ENCODE data around the gene TMEM229A. TPM values are rescaled to one million over a fixed set of nuclear protein-coding genes. Genes with fewer than 3 reads are reported as not detected.
A peak's percentile ranks its signal among the peaks of the same experiment; 100 is the strongest.

TMEM229A gene
- total and polyA plus RNA-seq, 9 of the 15 experiments (the other 6 are each of a cell fraction or from before 2014, with no cell fraction given) = not detected

DNA sequence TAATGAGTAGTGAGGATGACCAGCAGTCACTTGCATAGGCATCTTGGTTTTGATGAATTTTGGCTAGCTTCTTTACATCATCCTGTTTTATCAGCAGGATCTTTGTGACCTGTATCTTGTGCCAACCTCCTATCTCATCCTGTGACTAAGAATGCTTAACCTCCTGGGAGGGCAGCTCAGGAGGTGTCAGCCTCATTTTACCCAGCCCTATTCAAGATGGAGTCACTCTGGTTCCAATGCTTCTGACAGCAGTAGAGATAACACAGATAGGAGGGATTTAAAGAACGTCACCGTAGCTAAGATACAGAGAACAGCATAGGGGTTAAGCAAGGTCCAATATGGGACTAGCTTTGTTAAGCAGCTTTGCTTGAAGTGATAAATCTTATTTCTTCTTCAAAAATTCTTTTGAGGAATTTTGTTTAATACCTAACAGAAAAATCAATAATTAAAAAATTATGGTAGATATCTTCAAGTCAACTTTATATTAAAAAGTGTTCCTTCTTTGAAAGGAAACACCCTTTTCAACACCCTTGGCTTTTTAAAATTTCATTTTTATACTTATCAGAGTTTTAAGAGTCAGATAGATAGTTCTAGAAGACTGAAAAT is 39.9 kb downstream of the TMEM229A start (continued):
- TF ChIP-seq RBM22 (IDR thresholded peaks at IDR 0.05; ENCODE audit: low read depth, low read length, poor library complexity, severe bottlenecking) (no peak), RCOR1 (IDR thresholded peaks at IDR 0.05; ENCODE audit: borderline replicate concordance in 1 of 2, low read depth in 2 of 2, low read length in 2 of 2) (no peak), CBFB (CRISPR knock-in tag; IDR thresholded peaks at IDR 0.05) (no peak), E2F3 (CRISPR knock-in tag; IDR thresholded peaks at IDR 0.05) (peak; percentile 97), KLF6 (CRISPR knock-in tag; IDR thresholded peaks at IDR 0.05; ENCODE audit: borderline replicate concordance) (peak; percentile 100), SMARCE1 (IDR thresholded peaks at IDR 0.05) (no peak), TARDBP (IDR thresholded peaks at IDR 0.05) (no peak), EWSR1 (IDR thresholded peaks at IDR 0.05; ENCODE audit: borderline replicate concordance, low read depth, partially characterized antibody) (no peak), NELFE (IDR thresholded peaks at IDR 0.05; ENCODE audit: insufficient read depth, insufficient read length) (no peak), NFYB (IDR thresholded peaks at IDR 0.05; ENCODE audit: extremely low read depth, insufficient read length) (no peak), PHF21A (IDR thresholded peaks at IDR 0.05; ENCODE audit: borderline replicate concordance, low read depth) (no peak), SMARCC2 (IDR thresholded peaks at IDR 0.05; ENCODE audit: low read depth) (no peak), PPARD (CRISPR knock-in tag; IDR thresholded peaks at IDR 0.05) (no peak), EP400 (IDR thresholded peaks at IDR 0.05) (no peak), YBX1 (IDR thresholded peaks at IDR 0.05) (no peak), BCL6 (CRISPR knock-in tag; IDR thresholded peaks at IDR 0.05) (peak; percentile 95), SUPT5H (IDR thresholded peaks at IDR 0.05) (no peak), NCOR1 (IDR thresholded peaks at IDR 0.05) (no peak), XRCC3 (IDR thresholded peaks at IDR 0.05) (no peak), ZNF436 (CRISPR knock-in tag; IDR thresholded peaks at IDR 0.05) (no peak), GATA2 (CRISPR knock-in tag; IDR thresholded peaks at IDR 0.05) (no peak), GABPB2 (CRISPR knock-in tag; conservative IDR thresholded peaks at IDR 0.05) (no peak), ZNF311 (CRISPR knock-in tag; IDR thresholded peaks at IDR 0.05) (no peak), C11orf30 (IDR thresholded peaks at IDR 0.05; ENCODE audit: low read depth) (no peak), XRCC4 (IDR thresholded peaks at IDR 0.05; ENCODE audit: extremely low read depth, insufficient read depth, insufficient read length) (no peak), DNMT1 (IDR thresholded peaks at IDR 0.05) (no peak)
- TF ChIP-seq, protein P1, sequence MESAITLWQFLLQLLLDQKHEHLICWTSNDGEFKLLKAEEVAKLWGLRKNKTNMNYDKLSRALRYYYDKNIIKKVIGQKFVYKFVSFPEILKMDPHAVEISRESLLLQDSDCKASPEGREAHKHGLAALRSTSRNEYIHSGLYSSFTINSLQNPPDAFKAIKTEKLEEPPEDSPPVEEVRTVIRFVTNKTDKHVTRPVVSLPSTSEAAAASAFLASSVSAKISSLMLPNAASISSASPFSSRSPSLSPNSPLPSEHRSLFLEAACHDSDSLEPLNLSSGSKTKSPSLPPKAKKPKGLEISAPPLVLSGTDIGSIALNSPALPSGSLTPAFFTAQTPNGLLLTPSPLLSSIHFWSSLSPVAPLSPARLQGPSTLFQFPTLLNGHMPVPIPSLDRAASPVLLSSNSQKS (CRISPR knock-in tag; IDR thresholded peaks at IDR 0.05) = peak; percentile 95
- TF ChIP-seq, protein P2, sequence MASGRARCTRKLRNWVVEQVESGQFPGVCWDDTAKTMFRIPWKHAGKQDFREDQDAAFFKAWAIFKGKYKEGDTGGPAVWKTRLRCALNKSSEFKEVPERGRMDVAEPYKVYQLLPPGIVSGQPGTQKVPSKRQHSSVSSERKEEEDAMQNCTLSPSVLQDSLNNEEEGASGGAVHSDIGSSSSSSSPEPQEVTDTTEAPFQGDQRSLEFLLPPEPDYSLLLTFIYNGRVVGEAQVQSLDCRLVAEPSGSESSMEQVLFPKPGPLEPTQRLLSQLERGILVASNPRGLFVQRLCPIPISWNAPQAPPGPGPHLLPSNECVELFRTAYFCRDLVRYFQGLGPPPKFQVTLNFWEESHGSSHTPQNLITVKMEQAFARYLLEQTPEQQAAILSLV (tag; IDR thresholded peaks at IDR 0.05) = no peak
- TF ChIP-seq, protein P3, sequence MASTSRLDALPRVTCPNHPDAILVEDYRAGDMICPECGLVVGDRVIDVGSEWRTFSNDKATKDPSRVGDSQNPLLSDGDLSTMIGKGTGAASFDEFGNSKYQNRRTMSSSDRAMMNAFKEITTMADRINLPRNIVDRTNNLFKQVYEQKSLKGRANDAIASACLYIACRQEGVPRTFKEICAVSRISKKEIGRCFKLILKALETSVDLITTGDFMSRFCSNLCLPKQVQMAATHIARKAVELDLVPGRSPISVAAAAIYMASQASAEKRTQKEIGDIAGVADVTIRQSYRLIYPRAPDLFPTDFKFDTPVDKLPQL (IDR thresholded peaks at IDR 0.05; ENCODE audit: extremely low read depth, insufficient read length) = no peak
- TF ChIP-seq, protein P4, sequence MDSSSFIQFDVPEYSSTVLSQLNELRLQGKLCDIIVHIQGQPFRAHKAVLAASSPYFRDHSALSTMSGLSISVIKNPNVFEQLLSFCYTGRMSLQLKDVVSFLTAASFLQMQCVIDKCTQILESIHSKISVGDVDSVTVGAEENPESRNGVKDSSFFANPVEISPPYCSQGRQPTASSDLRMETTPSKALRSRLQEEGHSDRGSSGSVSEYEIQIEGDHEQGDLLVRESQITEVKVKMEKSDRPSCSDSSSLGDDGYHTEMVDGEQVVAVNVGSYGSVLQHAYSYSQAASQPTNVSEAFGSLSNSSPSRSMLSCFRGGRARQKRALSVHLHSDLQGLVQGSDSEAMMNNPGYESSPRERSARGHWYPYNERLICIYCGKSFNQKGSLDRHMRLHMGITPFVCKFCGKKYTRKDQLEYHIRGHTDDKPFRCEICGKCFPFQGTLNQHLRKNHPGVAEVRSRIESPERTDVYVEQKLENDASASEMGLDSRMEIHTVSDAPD (CRISPR knock-in tag; IDR thresholded peaks at IDR 0.05) = no peak
